RWPE2 (cell line): Measurements from ENCODE around the gene MYO7A.

ENCODE experiments used
- ATAC-seq: fragments of 200-7000 bp; cut with Tn5 transposase; 3 replicates; pipeline ENCODE4 v1.9.1; 2021; ENCODE audit warnings: low read depth
- DNase-seq: peaks from one replicate; pipeline ENCODE4 v3.0.0-alpha.2; 2020; ENCODE audit warnings: low spot score
- H3K27ac ChIP-seq: fragments of 450-650 bp; 2 replicates; pipeline ENCODE4 v1.5.1; 2017; ENCODE audit warnings: mild to moderate bottlenecking; ENCODE audit not compliant: poor library complexity, severe bottlenecking
- H3K27me3 ChIP-seq: fragments of 250-450 bp; sonication (Bioruptor Pico); 2 replicates; pipeline ENCODE4 v1.5.1; 2021; ENCODE audit warnings: mild to moderate bottlenecking, moderate library complexity; ENCODE audit not compliant: insufficient read depth, poor library complexity, severe bottlenecking
- H3K36me3 ChIP-seq: fragments of 250-450 bp; sonication (Bioruptor Pico); 2 replicates; pipeline ENCODE4 v1.5.1; 2020; ENCODE audit warnings: low read depth, mild to moderate bottlenecking, moderate library complexity
- H3K4me1 ChIP-seq: fragments of 250-450 bp; sonication (Bioruptor Pico); 2 replicates; pipeline ENCODE4 v1.5.1; 2021; ENCODE audit warnings: mild to moderate bottlenecking, moderate library complexity; ENCODE audit not compliant: insufficient read depth, poor library complexity, severe bottlenecking
- H3K4me3 ChIP-seq: fragments of 250-450 bp; sonication (Bioruptor Pico); 2 replicates; pipeline ENCODE4 v1.5.1; 2021; ENCODE audit warnings: mild to moderate bottlenecking, moderate library complexity; ENCODE audit not compliant: severe bottlenecking
- H3K9me3 ChIP-seq: fragments of 250-450 bp; sonication (Bioruptor Pico); 2 replicates; pipeline ENCODE4 v1.5.1; 2021; ENCODE audit warnings: mild to moderate bottlenecking, moderate library complexity; ENCODE audit not compliant: severe bottlenecking
- TF ChIP-seq, protein P1 (sequence below): fragments of 450-650 bp; IDR thresholded peaks from one replicate; pipeline ENCODE4 v1.5.1; 2017; ENCODE audit warnings: mild to moderate bottlenecking, moderate library complexity; ENCODE audit not compliant: poor library complexity, severe bottlenecking

MYO7A gene

GRCh38 chr11:77178150-77178549, 50.1 kb downstream of the MYO7A start:
- no peaks in the 10 kb centered on the region for H3K4me1 ChIP-seq
- H3K27me3 ChIP-seq = no peaks in the 10 kb centered on the region
- no peak for ATAC-seq

GRCh38 chr11:77179048-77179447, 51.0 kb downstream of the MYO7A start:
- no peak for DNase-seq
- Histone ChIP-seq H3K4me3 (no peak overlapping the region), H3K36me3 (no peaks in the 10 kb centered on the region), H3K9me3 (no peaks in the 10 kb centered on the region), H3K27me3 (no peaks in the 10 kb centered on the region), H3K27ac (no peak overlapping the region), H3K4me1 (no peaks in the 10 kb centered on the region)
- TF ChIP-seq, protein P1, sequence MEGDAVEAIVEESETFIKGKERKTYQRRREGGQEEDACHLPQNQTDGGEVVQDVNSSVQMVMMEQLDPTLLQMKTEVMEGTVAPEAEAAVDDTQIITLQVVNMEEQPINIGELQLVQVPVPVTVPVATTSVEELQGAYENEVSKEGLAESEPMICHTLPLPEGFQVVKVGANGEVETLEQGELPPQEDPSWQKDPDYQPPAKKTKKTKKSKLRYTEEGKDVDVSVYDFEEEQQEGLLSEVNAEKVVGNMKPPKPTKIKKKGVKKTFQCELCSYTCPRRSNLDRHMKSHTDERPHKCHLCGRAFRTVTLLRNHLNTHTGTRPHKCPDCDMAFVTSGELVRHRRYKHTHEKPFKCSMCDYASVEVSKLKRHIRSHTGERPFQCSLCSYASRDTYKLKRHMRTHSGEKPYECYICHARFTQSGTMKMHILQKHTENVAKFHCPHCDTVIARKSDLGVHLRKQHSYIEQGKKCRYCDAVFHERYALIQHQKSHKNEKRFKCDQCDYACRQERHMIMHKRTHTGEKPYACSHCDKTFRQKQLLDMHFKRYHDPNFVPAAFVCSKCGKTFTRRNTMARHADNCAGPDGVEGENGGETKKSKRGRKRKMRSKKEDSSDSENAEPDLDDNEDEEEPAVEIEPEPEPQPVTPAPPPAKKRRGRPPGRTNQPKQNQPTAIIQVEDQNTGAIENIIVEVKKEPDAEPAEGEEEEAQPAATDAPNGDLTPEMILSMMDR = no peak
- no peak for ATAC-seq

More at GRCh38 chr11:77178150-77178549, 50.1 kb downstream of the MYO7A start:
- no peaks in the 10 kb centered on the region for H3K9me3 ChIP-seq
- H3K36me3 ChIP-seq = no peaks in the 10 kb centered on the region
- no peak overlapping the region for H3K4me3 ChIP-seq
- H3K27ac ChIP-seq = no peak overlapping the region
- DNase-seq = no peak
- TF ChIP-seq, protein P1 = no peak

DNA sequence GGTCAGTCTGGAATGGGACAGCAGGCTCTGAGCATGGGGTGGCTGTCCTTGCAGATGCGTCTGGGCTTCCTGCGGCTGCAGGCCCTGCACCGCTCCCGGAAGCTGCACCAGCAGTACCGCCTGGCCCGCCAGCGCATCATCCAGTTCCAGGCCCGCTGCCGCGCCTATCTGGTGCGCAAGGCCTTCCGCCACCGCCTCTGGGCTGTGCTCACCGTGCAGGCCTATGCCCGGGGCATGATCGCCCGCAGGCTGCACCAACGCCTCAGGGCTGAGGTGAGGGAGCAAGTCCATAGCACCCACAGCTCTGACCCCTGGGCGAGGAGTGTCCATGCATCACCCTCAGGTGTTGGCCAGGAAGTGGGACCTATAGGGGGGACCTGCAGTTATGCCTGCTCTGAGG, 51.6 kb downstream of the MYO7A start:
- Histone ChIP-seq H3K9me3 (no peaks in the 10 kb centered on the region), H3K4me3 (no peak overlapping the region), H3K27me3 (no peaks in the 10 kb centered on the region), H3K4me1 (no peaks in the 10 kb centered on the region), H3K27ac (no peak overlapping the region), H3K36me3 (no peaks in the 10 kb centered on the region)
- TF ChIP-seq, protein P1 = no peak
- DNase-seq (no peak), ATAC-seq (no peak)

DNA sequence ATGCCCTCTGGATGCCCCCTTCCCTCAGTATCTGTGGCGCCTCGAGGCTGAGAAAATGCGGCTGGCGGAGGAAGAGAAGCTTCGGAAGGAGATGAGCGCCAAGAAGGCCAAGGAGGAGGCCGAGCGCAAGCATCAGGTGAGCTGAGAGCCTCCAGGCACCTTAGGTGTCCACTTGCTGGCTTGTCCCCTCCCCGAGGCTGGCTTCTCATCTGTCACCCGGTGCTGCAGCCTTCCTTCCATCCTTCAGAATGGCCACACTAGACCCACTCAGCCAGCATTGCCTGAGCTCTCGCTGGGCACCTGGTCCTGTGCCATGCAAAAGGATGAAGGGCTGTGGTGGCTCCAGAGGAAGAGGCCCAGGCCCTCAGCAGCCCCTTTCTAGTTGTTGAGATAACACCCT, 52.3 kb downstream of the MYO7A start:
- Histone ChIP-seq H3K4me1 (no peaks in the 10 kb centered on the region), H3K27me3 (no peaks in the 10 kb centered on the region), H3K4me3 (no peak overlapping the region), H3K27ac (no peak overlapping the region), H3K9me3 (no peaks in the 10 kb centered on the region), H3K36me3 (no peaks in the 10 kb centered on the region)
- TF ChIP-seq, protein P1 = no peak
- no peak for DNase-seq
- ATAC-seq = no peak

GRCh38 chr11:77181226-77181625, 53.2 kb downstream of the MYO7A start:
- TF ChIP-seq, protein P1 = no peak
- ATAC-seq (no peak), DNase-seq (no peak)
- H3K4me3 ChIP-seq = no peak overlapping the region
- H3K27ac ChIP-seq = no peak overlapping the region
- no peaks in the 10 kb centered on the region for H3K9me3 ChIP-seq
- no peaks in the 10 kb centered on the region for H3K4me1 ChIP-seq
- no peaks in the 10 kb centered on the region for H3K36me3 ChIP-seq
- H3K27me3 ChIP-seq = no peaks in the 10 kb centered on the region
